HepG2 (cell line): ENCODE measurements around the gene HSPA1B. TPM values are rescaled to one million over a fixed set of nuclear protein-coding genes. Genes with fewer than 3 reads are reported as not detected.

ENCODE experiments used
- ARNTL ChIP-seq: sonication (generic); formaldehyde crosslinking; IDR thresholded peaks from 2 replicates; pipeline ENCODE4 v1.4.0; 2020; ENCODE audit warnings: mild to moderate bottlenecking, missing genetic modification reagents
- CAMTA2 ChIP-seq: sonication (generic); formaldehyde crosslinking; IDR thresholded peaks from 2 replicates; pipeline ENCODE4 v1.4.0; 2020; ENCODE audit warnings: mild to moderate bottlenecking, missing genetic modification reagents, borderline replicate concordance
- EED ChIP-seq: sonication (generic); formaldehyde crosslinking; IDR thresholded peaks from 2 replicates; pipeline ENCODE4 v1.5.0; 2020; ENCODE audit warnings: mild to moderate bottlenecking, missing genetic modification reagents
- FOXJ3 ChIP-seq: sonication (generic); formaldehyde crosslinking; IDR thresholded peaks from 2 replicates; pipeline ENCODE4 v1.4.0; 2020; ENCODE audit warnings: missing genetic modification reagents, mild to moderate bottlenecking, borderline replicate concordance
- HMGA1 ChIP-seq: sonication (generic); formaldehyde crosslinking; conservative IDR thresholded peaks from 2 replicates; pipeline ENCODE4 v1.4.0; 2020; ENCODE audit warnings: missing genetic modification reagents
- MED13 ChIP-seq: sonication (generic); formaldehyde crosslinking; IDR thresholded peaks from 2 replicates; pipeline ENCODE4 v1.5.0; 2020; ENCODE audit warnings: missing genetic modification reagents
- MXD3 ChIP-seq: IDR thresholded peaks from 2 replicates; pipeline ENCODE4 v1.6.1; 2016; ENCODE audit warnings: mild to moderate bottlenecking, missing biosample characterization, missing genetic modification reagents
- SMARCC2 ChIP-seq: fragments of 450-650 bp; IDR thresholded peaks from 2 replicates; pipeline ENCODE4 v1.6.1; 2017; ENCODE audit warnings: antibody characterized with exemption, mild to moderate bottlenecking
- TEAD2 ChIP-seq: sonication (generic); formaldehyde crosslinking; IDR thresholded peaks from 2 replicates; pipeline ENCODE4 v1.9.0; 2021; ENCODE audit warnings: missing genetic modification reagents
- WIZ ChIP-seq: sonication (generic); formaldehyde crosslinking; IDR thresholded peaks from 2 replicates; pipeline ENCODE4 v1.5.1; 2020; ENCODE audit warnings: mild to moderate bottlenecking, missing genetic modification reagents
- YEATS4 ChIP-seq: sonication (generic); formaldehyde crosslinking; IDR thresholded peaks from 2 replicates; pipeline ENCODE4 v1.4.0; 2020; ENCODE audit warnings: missing genetic modification reagents, borderline replicate concordance
- ZBTB25 ChIP-seq: IDR thresholded peaks from 2 replicates; pipeline ENCODE4 v1.6.1; 2018; ENCODE audit warnings: missing genetic modification reagents
- ZC3H4 ChIP-seq: sonication (generic); formaldehyde crosslinking; IDR thresholded peaks from 2 replicates; pipeline ENCODE4 v1.4.0; 2020; ENCODE audit warnings: missing genetic modification reagents, borderline replicate concordance
- ZNF207 ChIP-seq: fragments of 450-650 bp; IDR thresholded peaks from 2 replicates; pipeline ENCODE4 v1.6.1; 2016; ENCODE audit warnings: antibody characterized with exemption, borderline replicate concordance
- ZNF232 ChIP-seq: sonication (generic); formaldehyde crosslinking; IDR thresholded peaks from 2 replicates; pipeline ENCODE4 v1.4.0; 2020; ENCODE audit warnings: missing genetic modification reagents, borderline replicate concordance
- ZNF503 ChIP-seq: sonication (generic); formaldehyde crosslinking; IDR thresholded peaks from 2 replicates; pipeline ENCODE4 v1.4.0; 2020; ENCODE audit warnings: missing genetic modification reagents
- ZNF678 ChIP-seq: sonication (generic); formaldehyde crosslinking; IDR thresholded peaks from 2 replicates; pipeline ENCODE4 v1.4.0; 2020; ENCODE audit warnings: mild to moderate bottlenecking, missing genetic modification reagents
- ZNF724P ChIP-seq: sonication (generic); formaldehyde crosslinking; IDR thresholded peaks from 2 replicates; pipeline ENCODE4 v1.8.0; 2022; ENCODE audit warnings: missing genetic modification reagents, borderline replicate concordance
- ZSCAN22 ChIP-seq: sonication (generic); formaldehyde crosslinking; IDR thresholded peaks from 2 replicates; pipeline ENCODE4 v1.4.0; 2020; ENCODE audit warnings: mild to moderate bottlenecking, missing genetic modification reagents
- polyA plus RNA-seq, 8 experiments: library from polyadenylated mRNA; depleted of rRNA in 3 of 8; stranded (reverse) in 7 of 8; unstranded in 1 of 8; fragments of >200 nt; fragmentation: Illumina TruSeq in 4 of 8; extraction: Trizol in 4 of 8; gene quantifications; 2 replicates each; pipeline versions ENCODE4 v1.2.1 to v1.2.3, GENCODE V29; 2011 to 2016; ENCODE audit warnings: low read depth in 4 of 8, missing spikeins in 1 of 8, mixed read lengths in 1 of 8; ENCODE audit not compliant: insufficient read depth in 1 of 8
- total RNA-seq, 5 experiments: library from RNA; depleted of rRNA; stranded (reverse); fragments of >200 nt; fragmentation: Illumina TruSeq; extraction: Trizol; gene quantifications; 2 replicates each; pipeline ENCODE4 v1.2.3, GENCODE V29; 2016; ENCODE audit warnings: low read depth in 1 of 5
- TF ChIP-seq, protein P1 (sequence below): fragments of 450-650 bp; IDR thresholded peaks from 2 replicates; pipeline ENCODE4 v1.6.1; 2017; ENCODE audit warnings: mild to moderate bottlenecking
- TF ChIP-seq, protein P2 (sequence below): IDR thresholded peaks from 2 replicates; pipeline ENCODE4 v1.6.1; 2016; ENCODE audit warnings: control low read depth

The HSPA1B gene
- total and polyA plus RNA-seq, 2 of the 13 experiments (the other 11 are each of a cell fraction or from before 2014, with no cell fraction given), result 26.0 to 186 TPM

GRCh38 chr6:31834367-31835250 is 7.1 kb downstream of the HSPA1B start (continued):
- TF ChIP-seq WIZ (CRISPR knock-in tag) (0 out of 2 replicates have a peak, but pooled peaks have one; percentile 74), YEATS4 (peak; percentile 93), MXD3 (CRISPR knock-in tag) (peak; percentile 70; the same call in 1 of the 2 replicates), FOXJ3 (CRISPR knock-in tag) (peak; percentile 81; the same call in 1 of the 2 replicates), EED (CRISPR knock-in tag) (peak; percentile 95), SMARCC2 (no peak), ZNF503 (CRISPR knock-in tag) (peak; percentile 78), ZNF678 (CRISPR knock-in tag) (peak; percentile 91; the same call in 1 of the 2 replicates), TEAD2 (peak; percentile 8; the same call in 1 of the 2 replicates), MED13 (CRISPR knock-in tag) (peak; percentile 93), ZC3H4 (no peak; the same call in 1 of the 2 replicates), ZSCAN22 (CRISPR knock-in tag) (no peak; the same call in 1 of the 2 replicates), CAMTA2 (CRISPR knock-in tag) (peak; percentile 82; the same call in 1 of the 2 replicates), ZNF724P (no peak), ARNTL (CRISPR knock-in tag) (peak; percentile 73), HMGA1 (CRISPR knock-in tag) (no peak), ZNF207 (no peak), ZNF232 (CRISPR knock-in tag) (0 out of 2 replicates have a peak, but pooled peaks have one; percentile 49), ZBTB25 (CRISPR knock-in tag) (peak; percentile 83; the same call in 1 of the 2 replicates)
- TF ChIP-seq, protein P1, sequence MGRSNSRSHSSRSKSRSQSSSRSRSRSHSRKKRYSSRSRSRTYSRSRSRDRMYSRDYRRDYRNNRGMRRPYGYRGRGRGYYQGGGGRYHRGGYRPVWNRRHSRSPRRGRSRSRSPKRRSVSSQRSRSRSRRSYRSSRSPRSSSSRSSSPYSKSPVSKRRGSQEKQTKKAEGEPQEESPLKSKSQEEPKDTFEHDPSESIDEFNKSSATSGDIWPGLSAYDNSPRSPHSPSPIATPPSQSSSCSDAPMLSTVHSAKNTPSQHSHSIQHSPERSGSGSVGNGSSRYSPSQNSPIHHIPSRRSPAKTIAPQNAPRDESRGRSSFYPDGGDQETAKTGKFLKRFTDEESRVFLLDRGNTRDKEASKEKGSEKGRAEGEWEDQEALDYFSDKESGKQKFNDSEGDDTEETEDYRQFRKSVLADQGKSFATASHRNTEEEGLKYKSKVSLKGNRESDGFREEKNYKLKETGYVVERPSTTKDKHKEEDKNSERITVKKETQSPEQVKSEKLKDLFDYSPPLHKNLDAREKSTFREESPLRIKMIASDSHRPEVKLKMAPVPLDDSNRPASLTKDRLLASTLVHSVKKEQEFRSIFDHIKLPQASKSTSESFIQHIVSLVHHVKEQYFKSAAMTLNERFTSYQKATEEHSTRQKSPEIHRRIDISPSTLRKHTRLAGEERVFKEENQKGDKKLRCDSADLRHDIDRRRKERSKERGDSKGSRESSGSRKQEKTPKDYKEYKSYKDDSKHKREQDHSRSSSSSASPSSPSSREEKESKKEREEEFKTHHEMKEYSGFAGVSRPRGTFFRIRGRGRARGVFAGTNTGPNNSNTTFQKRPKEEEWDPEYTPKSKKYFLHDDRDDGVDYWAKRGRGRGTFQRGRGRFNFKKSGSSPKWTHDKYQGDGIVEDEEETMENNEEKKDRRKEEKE, result no peak
- TF ChIP-seq, protein P2, sequence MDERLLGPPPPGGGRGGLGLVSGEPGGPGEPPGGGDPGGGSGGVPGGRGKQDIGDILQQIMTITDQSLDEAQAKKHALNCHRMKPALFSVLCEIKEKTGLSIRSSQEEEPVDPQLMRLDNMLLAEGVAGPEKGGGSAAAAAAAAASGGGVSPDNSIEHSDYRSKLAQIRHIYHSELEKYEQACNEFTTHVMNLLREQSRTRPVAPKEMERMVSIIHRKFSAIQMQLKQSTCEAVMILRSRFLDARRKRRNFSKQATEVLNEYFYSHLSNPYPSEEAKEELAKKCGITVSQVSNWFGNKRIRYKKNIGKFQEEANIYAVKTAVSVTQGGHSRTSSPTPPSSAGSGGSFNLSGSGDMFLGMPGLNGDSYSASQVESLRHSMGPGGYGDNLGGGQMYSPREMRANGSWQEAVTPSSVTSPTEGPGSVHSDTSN, result no peak
